Ishikawa (cell line): ENCODE data around the gene AHI1.

ENCODE experiments used
- CEBPB ChIP-seq: IDR thresholded peaks from 2 replicates; pipeline ENCODE4 v1.6.1; 2012
- CREB1 ChIP-seq: IDR thresholded peaks from 2 replicates; pipeline ENCODE4 v1.6.1; 2012; ENCODE audit warnings: low read depth
- EGR1 ChIP-seq: IDR thresholded peaks from 2 replicates; pipeline ENCODE4 v1.6.1; 2012
- EP300 ChIP-seq: IDR thresholded peaks from 2 replicates; pipeline ENCODE4 v1.6.1; 2012; ENCODE audit warnings: borderline replicate concordance
- FOXM1 ChIP-seq: IDR thresholded peaks from 2 replicates; pipeline ENCODE4 v1.6.1; 2012; ENCODE audit warnings: low read depth, borderline replicate concordance
- NFIC ChIP-seq: IDR thresholded peaks from 2 replicates; pipeline ENCODE4 v1.6.1; 2012
- RAD21 ChIP-seq: IDR thresholded peaks from 2 replicates; pipeline ENCODE4 v1.6.1; 2012; ENCODE audit warnings: low read depth
- REST ChIP-seq: IDR thresholded peaks from 2 replicates; pipeline ENCODE4 v1.6.1; 2012; ENCODE audit warnings: low read depth, mild to moderate bottlenecking
- TAF1 ChIP-seq: IDR thresholded peaks from 2 replicates; pipeline ENCODE4 v1.6.1; 2012; ENCODE audit warnings: low read depth, mild to moderate bottlenecking
- TCF12 ChIP-seq: IDR thresholded peaks from 2 replicates; pipeline ENCODE4 v1.6.1; 2012; ENCODE audit warnings: low read depth
- TEAD4 ChIP-seq: IDR thresholded peaks from 2 replicates; pipeline ENCODE4 v1.6.1; 2012
- USF1 ChIP-seq: IDR thresholded peaks from 2 replicates; pipeline ENCODE4 v1.6.1; 2012
- YY1 ChIP-seq: IDR thresholded peaks from 2 replicates; pipeline ENCODE4 v1.6.1; 2012; ENCODE audit warnings: low read depth
- ZBTB7A ChIP-seq: IDR thresholded peaks from 2 replicates; pipeline ENCODE4 v1.6.1; 2012; ENCODE audit warnings: low read depth
- TF ChIP-seq, protein P1 (sequence below): IDR thresholded peaks from 2 replicates; pipeline ENCODE4 v1.6.1; 2012

The AHI1 gene

GRCh38 chr6:135268740-135269139, 228.8 kb downstream of the AHI1 start:
- TF ChIP-seq EP300 (no peak), REST (no peak), RAD21 (no peak), TCF12 (no peak), TAF1 (no peak), YY1 (no peak), FOXM1 (no peak), NFIC (no peak), USF1 (no peak), TEAD4 (no peak), CEBPB (no peak), CREB1 (no peak), EGR1 (no peak), ZBTB7A (no peak)
- TF ChIP-seq, protein P1, sequence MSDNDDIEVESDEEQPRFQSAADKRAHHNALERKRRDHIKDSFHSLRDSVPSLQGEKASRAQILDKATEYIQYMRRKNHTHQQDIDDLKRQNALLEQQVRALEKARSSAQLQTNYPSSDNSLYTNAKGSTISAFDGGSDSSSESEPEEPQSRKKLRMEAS, result no peak

DNA sequence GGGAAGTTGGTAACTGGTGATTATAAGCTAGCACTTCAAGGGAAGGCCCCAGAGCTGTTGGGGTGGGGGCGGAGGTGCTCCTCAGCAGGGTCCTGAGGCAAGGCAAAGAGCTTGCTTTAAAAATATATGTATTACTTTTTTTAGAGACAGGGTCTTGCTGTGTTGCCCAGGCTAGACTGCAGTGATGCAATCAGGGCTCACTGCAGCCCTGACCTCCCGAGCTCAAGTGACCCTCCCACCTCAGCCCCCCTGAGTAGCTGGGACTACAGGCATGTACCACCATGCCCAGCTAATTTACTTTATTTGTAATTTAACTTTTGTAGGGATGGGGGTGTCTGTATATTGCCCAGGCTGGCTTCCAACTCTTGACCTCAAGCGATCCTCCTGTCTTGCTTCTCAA, 229.3 kb downstream of the AHI1 start:
- TF ChIP-seq EGR1 (no peak), FOXM1 (no peak), NFIC (no peak), TEAD4 (no peak), ZBTB7A (no peak), CREB1 (no peak), TAF1 (no peak), YY1 (no peak), RAD21 (no peak), CEBPB (no peak), USF1 (no peak)

DNA sequence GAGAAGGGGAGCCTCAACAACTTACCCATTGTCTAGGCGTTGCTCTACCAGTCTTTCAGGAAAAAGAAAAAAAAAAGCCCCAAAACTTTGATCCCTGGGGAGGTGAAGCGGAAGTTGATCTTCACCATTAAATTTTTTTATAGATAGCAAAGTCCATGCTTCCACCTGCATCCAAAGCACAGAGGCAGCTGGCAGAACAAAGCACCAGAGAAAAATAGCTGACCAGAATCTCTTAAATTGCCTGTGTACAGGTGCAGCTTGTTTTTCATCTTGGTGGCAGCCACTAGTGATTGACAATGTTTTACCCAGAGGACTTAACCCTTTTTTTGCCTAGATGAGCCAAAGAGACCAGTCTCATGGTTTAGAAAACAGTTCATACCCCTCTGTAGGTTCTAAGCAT, 230.5 kb downstream of the AHI1 start:
- TF ChIP-seq CREB1 (no peak), ZBTB7A (no peak), CEBPB (no peak), EGR1 (no peak), YY1 (no peak), FOXM1 (no peak), TAF1 (no peak), REST (no peak), EP300 (no peak), TCF12 (no peak), USF1 (no peak), TEAD4 (no peak), NFIC (no peak), RAD21 (no peak)
- TF ChIP-seq, protein P1, result no peak

DNA sequence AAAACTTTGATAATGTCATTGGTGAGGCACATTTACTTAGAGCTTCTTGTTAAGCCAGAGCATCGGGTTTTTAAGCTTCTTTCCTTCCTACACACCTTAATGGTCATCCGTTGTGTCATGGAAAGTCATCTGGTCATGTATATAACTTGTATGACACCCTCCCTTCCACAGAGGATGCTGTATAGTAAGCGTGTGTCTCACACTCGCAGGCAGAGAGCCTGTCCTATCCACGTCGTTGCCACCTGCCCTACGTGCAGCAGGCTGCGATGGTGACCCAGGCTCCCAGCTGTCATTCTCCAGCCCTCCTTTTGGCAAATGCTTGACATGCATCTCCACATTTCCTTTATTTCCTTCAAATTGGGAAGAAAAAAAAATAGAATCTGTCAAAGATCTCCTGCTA, 230.9 kb downstream of the AHI1 start:
- TF ChIP-seq YY1 (no peak), CEBPB (no peak), RAD21 (no peak), TEAD4 (no peak), EGR1 (no peak), NFIC (no peak), TCF12 (no peak), USF1 (no peak), EP300 (no peak), REST (no peak), TAF1 (no peak), ZBTB7A (no peak), FOXM1 (no peak), CREB1 (no peak)
- TF ChIP-seq, protein P1, result no peak
